B cell (primary cell): ENCODE results near the gene ABHD2. TPM values are rescaled to one million over a fixed set of nuclear protein-coding genes. Genes with fewer than 3 reads are reported as not detected.

ENCODE experiments used
- ATAC-seq: fragments of 200-7000 bp; cut with Tn5 transposase; one replicate; pipeline ENCODE4 v1.10.0; 2021; ENCODE audit warnings: low read depth, mild to moderate bottlenecking, moderate number of reproducible peaks, moderate library complexity
- CTCF ChIA-PET: fragments of 350-600 bp; sonication (Branson Sonifier 250); formaldehyde crosslinking; loops from one replicate; lab custom pipeline; 2021; ENCODE audit warnings: antibody characterized with exemption, inconsistent platforms; lab: Charles Lee
- POLR2A ChIA-PET: fragments of 350-600 bp; sonication (Branson Sonifier 250); formaldehyde crosslinking; loops from one replicate; lab custom pipeline; 2021; ENCODE audit warnings: antibody characterized with exemption; lab: Charles Lee
- DNase-seq: peaks from one replicate; pipeline ENCODE4 v3.0.0; 2013
- H2AFZ ChIP-seq: 2 replicates; pipeline ENCODE4 v1.6.1; 2012; ENCODE audit warnings: mild to moderate bottlenecking, low read depth, low read length; ENCODE audit not compliant: insufficient read depth, poor library complexity, severe bottlenecking
- H3K27ac ChIP-seq, 2 donors: 1 replicate in 1 of 2; 2 replicates in 1 of 2; pipeline ENCODE4 v1.5.1; 2012 to 2013; ENCODE audit warnings: low read length in 2 of 2, mild to moderate bottlenecking in 2 of 2, moderate library complexity in 1 of 2
- H3K27me3 ChIP-seq, 4 experiments: fragments of 200-600 bp in 1 of 4; sonication (generic) in 1 of 4; replicated peaks in 1 of 4; 1 replicate in 2 of 4; 2 replicates in 2 of 4; pipeline versions ENCODE4 v1.6.1 to v1.7.0; 2013 to 2016; ENCODE audit warnings: low read length in 3 of 4, mild to moderate bottlenecking in 2 of 4, mixed read lengths in 1 of 4, moderate library complexity in 1 of 4; ENCODE audit not compliant: insufficient read depth in 4 of 4, control insufficient read depth in 3 of 4; ENCODE audit errors: control extremely low read depth in 1 of 4
- H3K36me3 ChIP-seq, 2 experiments: replicated peaks in 1 of 2; 1 replicate in 1 of 2; 2 replicates in 1 of 2; pipeline versions ENCODE4 v1.6.1 to v1.7.1; 2013; ENCODE audit warnings: low read length in 1 of 2; ENCODE audit not compliant: insufficient read depth in 2 of 2, control insufficient read depth in 1 of 2; ENCODE audit errors: control extremely low read depth in 1 of 2, extremely low read depth in 1 of 2
- H3K4me1 ChIP-seq, 2 donors: fragments of 200-600 bp in 1 of 2; sonication (generic) in 1 of 2; 1 replicate in 1 of 2; 2 replicates in 1 of 2; pipeline versions ENCODE4 v1.5.1 to v1.6.1; 2013 to 2017; ENCODE audit warnings: low read length in 2 of 2; ENCODE audit not compliant: control insufficient read depth in 2 of 2, insufficient read depth in 2 of 2
- H3K4me2 ChIP-seq: replicated peaks from 2 replicates; pipeline ENCODE3; 2012; ENCODE audit warnings: mild to moderate bottlenecking, low read depth, low read length; ENCODE audit not compliant: poor library complexity, severe bottlenecking
- H3K4me3 ChIP-seq, 5 experiments: fragments of 200-600 bp in 1 of 5; sonication (generic) in 1 of 5; 1 replicate in 3 of 5; 2 replicates in 2 of 5; pipeline versions ENCODE4 v1.5.1 to v1.7.0; 2011 to 2016; ENCODE audit warnings: low read length in 4 of 5, mild to moderate bottlenecking in 4 of 5, low read depth in 2 of 5, control low read depth in 1 of 5, moderate library complexity in 1 of 5; ENCODE audit not compliant: insufficient read depth in 1 of 5; ENCODE audit errors: control extremely low read depth in 1 of 5, extremely low read depth in 1 of 5
- H3K79me2 ChIP-seq: fragments of 200-600 bp; sonication (generic); one replicate; pipeline ENCODE4 v1.6.0; 2016; ENCODE audit warnings: low read length; ENCODE audit not compliant: control insufficient read depth, insufficient read depth
- H3K9ac ChIP-seq: fragments of 200-600 bp; sonication (generic); 2 replicates; pipeline ENCODE4 v1.6.1; 2017; ENCODE audit warnings: mild to moderate bottlenecking, low read length, moderate library complexity
- H3K9me3 ChIP-seq, 3 donors: one replicate each; pipeline versions ENCODE4 v1.6.1 to v1.7.1; 2013; ENCODE audit warnings: low read length in 2 of 3; ENCODE audit not compliant: control insufficient read depth in 2 of 3, insufficient read depth in 1 of 3; ENCODE audit errors: control extremely low read depth in 1 of 3
- H4K20me1 ChIP-seq: 2 replicates; pipeline ENCODE4 v1.6.0; 2012; ENCODE audit warnings: mild to moderate bottlenecking, low read length; ENCODE audit not compliant: insufficient read depth, control insufficient read depth, poor library complexity, severe bottlenecking
- H3K27ac Mint-ChIP-seq: one replicate; pipeline ENCODE4 v1.8.0; 2021; ENCODE audit warnings: mixed read lengths
- H3K27me3 Mint-ChIP-seq: one replicate; pipeline ENCODE4 v1.8.0; 2021; ENCODE audit warnings: mixed read lengths
- H3K4me1 Mint-ChIP-seq: one replicate; pipeline ENCODE4 v1.8.0; 2021; ENCODE audit warnings: mixed read lengths
- H3K4me3 Mint-ChIP-seq: one replicate; pipeline ENCODE4 v1.8.0; 2021; ENCODE audit warnings: mixed read lengths
- H3K9me3 Mint-ChIP-seq: one replicate; pipeline ENCODE4 v1.8.0; 2022; ENCODE audit warnings: mixed read lengths; ENCODE audit not compliant: insufficient read depth
- EZH2 ChIP-seq: IDR thresholded peaks from 2 replicates; pipeline ENCODE4 v1.6.1; 2012; ENCODE audit warnings: borderline replicate concordance, low read depth, mild to moderate bottlenecking, moderate library complexity, low read length; ENCODE audit not compliant: insufficient read depth, poor library complexity, severe bottlenecking
- WGBS: methylation state at CpG from one replicate; pipeline ENCODE4 v1.1.5; 2013; ENCODE audit warnings: missing lambda C conversion rate; ENCODE audit not compliant: insufficient coverage; 5-methylcytosine and 5-hydroxymethylcytosine counted together
- intact Hi-C: fragments of 100-400 bp; cut with micrococcal nuclease; formaldehyde crosslinking; loops from one replicate; pipeline ENCODE4 v1.10.0; 2022
- polyA plus RNA-seq: library from polyadenylated mRNA; depleted of rRNA; stranded (reverse); fragments of >200 nt; gene quantifications from 2 replicates; pipeline ENCODE4 v1.2.3, GENCODE V29; 2012
- total RNA-seq, 2 donors: library from RNA; stranded (reverse); fragments of 120-200 nt in 1 of 2; gene quantifications; 1 replicate in 1 of 2; 2 replicates in 1 of 2; pipeline versions ENCODE4 v1.2.3 to v1.2.4, GENCODE V29; 2013 to 2022
- TF ChIP-seq, protein P1 (sequence below): fragments of 200-600 bp; IDR thresholded peaks from one replicate; pipeline ENCODE4 v1.8.0; 2022; ENCODE audit warnings: antibody characterized with exemption, mild to moderate bottlenecking

ABHD2 gene
- total and polyA plus RNA-seq, 2 donors (not counting 1 experiment from before 2014, with no cell fraction given): 7.1 to 45.8 TPM

DNA sequence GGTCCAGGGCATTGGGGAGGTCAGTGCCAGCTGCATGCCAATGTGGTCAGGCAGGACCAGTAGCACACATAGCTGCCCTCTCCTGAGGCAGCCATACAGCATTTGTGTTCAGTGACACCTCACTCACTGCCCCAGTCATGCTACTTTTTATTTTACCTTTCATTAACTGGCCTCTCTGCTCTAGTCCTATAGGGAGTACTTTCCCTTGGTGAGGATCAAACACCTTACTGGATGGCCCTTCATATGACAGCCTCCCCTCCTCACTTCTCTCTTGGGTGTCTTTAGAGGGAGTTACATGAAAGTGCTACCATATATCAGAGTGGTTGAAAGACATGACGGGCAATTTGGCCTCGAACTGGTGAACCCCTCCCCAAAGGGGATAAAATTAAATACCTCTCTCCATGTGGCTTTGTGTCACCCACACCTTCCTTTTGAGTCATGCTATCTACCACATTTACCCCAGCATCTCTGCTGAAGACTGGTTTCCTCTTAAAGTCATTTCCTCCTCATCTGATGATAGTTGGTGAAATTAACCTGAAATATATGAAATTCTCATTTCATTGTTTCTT, 115.5 kb downstream of the ABHD2 start:
- ATAC-seq: no peak
- H3K9me3 ChIP-seq: no peaks in the 10 kb centered on the region
- no peaks in the 10 kb centered on the region for H3K79me2 ChIP-seq
- no peak overlapping the region for H3K4me3 ChIP-seq
- H3K4me2 ChIP-seq: no peak overlapping the region
- CTCF ChIA-PET: interaction anchor here (1.0 to 1.6 kb wide), 3 partner anchors 9 to 13 kb away, joined by 3 to 5 read pairs (median 4); no protein-coding TSS in a partner anchor
- H4K20me1 ChIP-seq: no peaks in the 10 kb centered on the region
- H3K4me1 Mint-ChIP-seq: peaks cover 9% of the 10 kb centered on the region
- no peak overlapping the region for H3K9ac ChIP-seq
- no peak overlapping the region for H3K27ac ChIP-seq
- no CpG with 5 or more reads among the region's 2 CpGs for WGBS
- H3K4me3 Mint-ChIP-seq: no peak overlapping the region
- peaks cover 0 to 3% of the 10 kb centered on the region in 2 experiments for H3K36me3 ChIP-seq
- POLR2A ChIA-PET: no interaction called here
- no peaks in the 10 kb centered on the region for H3K9me3 Mint-ChIP-seq
- intact Hi-C loops: no loop called here
- DNase-seq: no peak
- H3K27me3 Mint-ChIP-seq: peaks cover 4% of the 10 kb centered on the region
- no peaks in the 10 kb centered on the region for H3K27me3 ChIP-seq
- H3K4me1 ChIP-seq: peaks cover 3% of the 10 kb centered on the region in 2 donors
- no peak overlapping the region for H2AFZ ChIP-seq
- no peak overlapping the region for H3K27ac Mint-ChIP-seq
- TF ChIP-seq, protein P1, sequence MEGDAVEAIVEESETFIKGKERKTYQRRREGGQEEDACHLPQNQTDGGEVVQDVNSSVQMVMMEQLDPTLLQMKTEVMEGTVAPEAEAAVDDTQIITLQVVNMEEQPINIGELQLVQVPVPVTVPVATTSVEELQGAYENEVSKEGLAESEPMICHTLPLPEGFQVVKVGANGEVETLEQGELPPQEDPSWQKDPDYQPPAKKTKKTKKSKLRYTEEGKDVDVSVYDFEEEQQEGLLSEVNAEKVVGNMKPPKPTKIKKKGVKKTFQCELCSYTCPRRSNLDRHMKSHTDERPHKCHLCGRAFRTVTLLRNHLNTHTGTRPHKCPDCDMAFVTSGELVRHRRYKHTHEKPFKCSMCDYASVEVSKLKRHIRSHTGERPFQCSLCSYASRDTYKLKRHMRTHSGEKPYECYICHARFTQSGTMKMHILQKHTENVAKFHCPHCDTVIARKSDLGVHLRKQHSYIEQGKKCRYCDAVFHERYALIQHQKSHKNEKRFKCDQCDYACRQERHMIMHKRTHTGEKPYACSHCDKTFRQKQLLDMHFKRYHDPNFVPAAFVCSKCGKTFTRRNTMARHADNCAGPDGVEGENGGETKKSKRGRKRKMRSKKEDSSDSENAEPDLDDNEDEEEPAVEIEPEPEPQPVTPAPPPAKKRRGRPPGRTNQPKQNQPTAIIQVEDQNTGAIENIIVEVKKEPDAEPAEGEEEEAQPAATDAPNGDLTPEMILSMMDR: no peak
- TF ChIP-seq EZH2: no peak

DNA sequence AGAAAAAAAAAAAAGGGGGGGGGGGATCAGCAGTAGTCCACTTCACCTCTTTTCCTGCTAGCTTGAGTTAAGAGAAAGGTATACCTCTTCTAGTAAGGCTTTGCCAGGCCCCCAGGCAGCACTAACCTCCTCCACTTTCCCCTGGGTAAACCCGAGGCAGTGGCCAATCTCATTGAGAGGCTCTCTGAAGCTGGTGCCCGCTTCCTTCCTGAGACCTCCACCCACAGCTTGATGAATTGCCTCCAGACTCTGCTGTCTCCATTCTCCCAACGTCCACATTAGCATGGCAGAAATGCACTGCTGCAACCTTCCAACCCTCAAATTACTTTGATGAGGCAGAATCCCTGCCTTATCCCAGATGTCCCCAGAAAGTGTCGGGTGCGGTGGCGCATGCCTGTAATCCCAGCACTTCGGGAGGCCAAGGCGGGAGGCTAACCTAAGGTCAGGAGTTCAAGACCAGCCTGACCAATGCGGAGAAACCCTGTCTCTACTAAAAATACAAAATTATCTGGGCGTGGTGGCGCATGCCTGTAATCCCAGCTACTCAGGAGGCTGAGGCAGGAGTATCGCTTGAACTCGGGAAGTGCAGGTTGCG, 117.8 kb downstream of the ABHD2 start:
- H3K79me2 ChIP-seq: no peaks in the 10 kb centered on the region
- H3K4me2 ChIP-seq: no peak overlapping the region
- Mint-ChIP-seq H3K4me3 (no peak overlapping the region), H3K27me3 (peaks cover 4% of the 10 kb centered on the region), H3K9me3 (no peaks in the 10 kb centered on the region), H3K27ac (no peak overlapping the region), H3K4me1 (peaks cover 9% of the 10 kb centered on the region)
- CTCF ChIA-PET: interaction anchor here (0.7 to 2.9 kb wide), 30 partner anchors 9 to 568 kb away, joined by 3 to 38 read pairs (median 4); partner anchors contain the start of genes FANCI and ISG20
- POLR2A ChIA-PET: no interaction called here
- TF ChIP-seq, protein P1: no peak
- no peak for TF ChIP-seq EZH2
- H3K4me3 ChIP-seq: no peak overlapping the region
- no peak overlapping the region for H3K9ac ChIP-seq
- no peaks in the 10 kb centered on the region for H3K9me3 ChIP-seq
- peaks cover 3% of the 10 kb centered on the region in 2 donors for H3K4me1 ChIP-seq
- no peak overlapping the region for H2AFZ ChIP-seq
- H3K27me3 ChIP-seq: no peaks in the 10 kb centered on the region
- no peak overlapping the region for H3K27ac ChIP-seq
- DNase-seq (no peak), ATAC-seq (no peak)
- WGBS: 75% methylated on average over 11 of the region's 14 CpGs
- no peaks in the 10 kb centered on the region for H4K20me1 ChIP-seq
- intact Hi-C loops: loop anchor here (5.0 kb wide), 2 partner anchors 226 to 266 kb away; no protein-coding TSS in a partner anchor
- no peaks in the 10 kb centered on the region for H3K36me3 ChIP-seq
